Measurements from ENCODE around the gene PLD3.

The PLD3 gene

GRCh38 chr19:40360708-40361241 is 12.3 kb downstream of the PLD3 start:
- Histone ChIP-seq H3K9me3 (ENCODE audit: severe bottlenecking) (no peaks in the 10 kb centered on the region), H3K27ac (ENCODE audit: poor library complexity, severe bottlenecking) (no peak overlapping the region), H3K36me3 (ENCODE audit: low read depth) (no peaks in the 10 kb centered on the region), H3K4me3 (ENCODE audit: severe bottlenecking) (no peak overlapping the region), H3K4me1 (ENCODE audit: insufficient read depth, poor library complexity, severe bottlenecking) (no peaks in the 10 kb centered on the region), H3K27me3 (ENCODE audit: insufficient read depth, poor library complexity, severe bottlenecking) (no peaks in the 10 kb centered on the region)
- no peak for TF ChIP-seq CTCF (IDR thresholded peaks at IDR 0.05; ENCODE audit: poor library complexity, severe bottlenecking)
- ATAC-seq (ENCODE audit: low read depth) (no peak), DNase-seq (ENCODE audit: low spot score) (no peak)

DNA sequence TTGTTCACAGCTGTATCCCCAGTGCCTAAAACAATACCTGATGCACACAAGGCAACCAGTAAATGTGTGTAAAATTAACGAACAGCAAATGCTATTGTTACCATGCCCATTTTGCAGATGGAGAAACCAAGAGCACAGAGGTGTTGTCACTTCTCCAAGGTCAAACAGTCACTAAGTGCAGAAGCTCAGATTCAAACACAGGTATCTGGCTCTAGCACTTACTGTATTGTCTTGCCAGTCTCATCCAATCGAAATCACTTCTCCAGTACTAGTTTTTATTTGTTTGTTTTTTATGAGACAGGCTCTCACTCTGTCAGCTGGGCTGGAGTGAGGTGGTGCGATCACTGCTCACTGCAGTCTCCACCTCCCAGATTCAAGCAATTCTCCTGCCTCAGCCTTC is 13.7 kb downstream of the PLD3 start:
- H3K36me3 ChIP-seq (ENCODE audit: low read depth), result peaks cover 9% of the 10 kb centered on the region; the same call in 1 of the 2 replicates
- no peak overlapping the region for H3K4me3 ChIP-seq (ENCODE audit: severe bottlenecking)
- H3K9me3 ChIP-seq (ENCODE audit: severe bottlenecking), result no peaks in the 10 kb centered on the region
- H3K27ac ChIP-seq (ENCODE audit: poor library complexity, severe bottlenecking), result no peak overlapping the region
- ATAC-seq (ENCODE audit: low read depth), result no peak
- no peak for TF ChIP-seq CTCF (IDR thresholded peaks at IDR 0.05; ENCODE audit: poor library complexity, severe bottlenecking)
- no peaks in the 10 kb centered on the region for H3K4me1 ChIP-seq (ENCODE audit: insufficient read depth, poor library complexity, severe bottlenecking)
- DNase-seq (ENCODE audit: low spot score), result no peak
- no peaks in the 10 kb centered on the region for H3K27me3 ChIP-seq (ENCODE audit: insufficient read depth, poor library complexity, severe bottlenecking)

GRCh38 chr19:40363069-40363468 is 14.6 kb downstream of the PLD3 start:
- no peaks in the 10 kb centered on the region for H3K9me3 ChIP-seq (ENCODE audit: severe bottlenecking)
- H3K4me3 ChIP-seq (ENCODE audit: severe bottlenecking), result no peak overlapping the region
- DNase-seq (ENCODE audit: low spot score) (no peak), ATAC-seq (ENCODE audit: low read depth) (no peak)
- peaks cover 11% of the 10 kb centered on the region for H3K36me3 ChIP-seq (ENCODE audit: low read depth)
- H3K27ac ChIP-seq (ENCODE audit: poor library complexity, severe bottlenecking), result no peak overlapping the region
- TF ChIP-seq CTCF (IDR thresholded peaks at IDR 0.05; ENCODE audit: poor library complexity, severe bottlenecking), result no peak
- H3K27me3 ChIP-seq (ENCODE audit: insufficient read depth, poor library complexity, severe bottlenecking), result no peaks in the 10 kb centered on the region
- H3K4me1 ChIP-seq (ENCODE audit: insufficient read depth, poor library complexity, severe bottlenecking), result no peaks in the 10 kb centered on the region

GRCh38 chr19:40365010-40365409 is 16.5 kb downstream of the PLD3 start:
- TF ChIP-seq CTCF (IDR thresholded peaks at IDR 0.05; ENCODE audit: poor library complexity, severe bottlenecking), result no peak
- no peaks in the 10 kb centered on the region for H3K9me3 ChIP-seq (ENCODE audit: severe bottlenecking)
- no peak for DNase-seq (ENCODE audit: low spot score)
- H3K27ac ChIP-seq (ENCODE audit: poor library complexity, severe bottlenecking), result no peak overlapping the region
- H3K36me3 ChIP-seq (ENCODE audit: low read depth), result peaks cover 14% of the 10 kb centered on the region
- ATAC-seq (ENCODE audit: low read depth), result no peak
- no peak overlapping the region for H3K4me3 ChIP-seq (ENCODE audit: severe bottlenecking)
- H3K4me1 ChIP-seq (ENCODE audit: insufficient read depth, poor library complexity, severe bottlenecking), result no peaks in the 10 kb centered on the region
- no peaks in the 10 kb centered on the region for H3K27me3 ChIP-seq (ENCODE audit: insufficient read depth, poor library complexity, severe bottlenecking)

- no peaks in the 10 kb centered on the region for H3K27me3 ChIP-seq (ENCODE audit: insufficient read depth, poor library complexity, severe bottlenecking)
- peaks cover 14% of the 10 kb centered on the region for H3K36me3 ChIP-seq (ENCODE audit: low read depth)
- peak; percentile 95 for ATAC-seq (ENCODE audit: low read depth)
- H3K4me3 ChIP-seq (ENCODE audit: severe bottlenecking), result peak overlapping the region; percentile 29
- no peak for DNase-seq (ENCODE audit: low spot score)
- TF ChIP-seq CTCF (IDR thresholded peaks at IDR 0.05; ENCODE audit: poor library complexity, severe bottlenecking), result no peak
- H3K4me1 ChIP-seq (ENCODE audit: insufficient read depth, poor library complexity, severe bottlenecking), result no peaks in the 10 kb centered on the region
- no peak overlapping the region for H3K27ac ChIP-seq (ENCODE audit: poor library complexity, severe bottlenecking)
- no peaks in the 10 kb centered on the region for H3K9me3 ChIP-seq (ENCODE audit: severe bottlenecking)
Measured at GRCh38 chr19:40365613-40366401, 17.3 kb downstream of the PLD3 start.
